AG09319 (cell line): Measurements from ENCODE around the gene JARID2.
"Not testable (repeated sequence)": the region's sequence is repeated elsewhere in the genome, so short reads cannot be mapped to it uniquely, and the experiment has no call there.

Experiments
- DNase-seq: peaks from one replicate; pipeline ENCODE4 v3.0.0-alpha.2; 2010; ENCODE audit warnings: low read depth; ENCODE audit errors: extremely low read depth
- CTCF ChIP-seq: IDR thresholded peaks from 2 replicates; pipeline ENCODE4 v1.5.1; 2011; ENCODE audit warnings: low read depth, mild to moderate bottlenecking, inconsistent platforms, low read length, moderate library complexity

The JARID2 gene

GRCh38 chr6:15317934-15318902, 72.3 kb downstream of the JARID2 start:
- no peak for DNase-seq
- no peak for TF ChIP-seq CTCF

- TF ChIP-seq CTCF, result no peak
- DNase-seq, result no peak
These were observed 73.8 kb downstream of the JARID2 start for GRCh38 chr6:15319677-15320076.

GRCh38 chr6:15320693-15321092, 74.8 kb downstream of the JARID2 start:
- no peak for DNase-seq

GRCh38 chr6:15322184-15322583, 76.3 kb downstream of the JARID2 start:
- DNase-seq, result no peak
- TF ChIP-seq CTCF, result no peak

More at GRCh38 chr6:15320693-15321092, 74.8 kb downstream of the JARID2 start:
- TF ChIP-seq CTCF, result no peak

- no peak for TF ChIP-seq CTCF
- peak; percentile 47 for DNase-seq
These were observed 77.1 kb downstream of the JARID2 start for GRCh38 chr6:15322781-15323536.

- DNase-seq, result not testable (repeated sequence)
These were observed 77.7 kb downstream of the JARID2 start for GRCh38 chr6:15323611-15324010.

- DNase-seq, result no peak
- no peak for TF ChIP-seq CTCF
These were observed 78.6 kb downstream of the JARID2 start for GRCh38 chr6:15324427-15324985.
